HepG2 (cell line): ENCODE results near the gene CYB5B. TPM values are rescaled to one million over a fixed set of nuclear protein-coding genes. Genes with fewer than 3 reads are reported as not detected.

ENCODE experiments used
- ATF4 ChIP-seq, 2 experiments: fragments of 450-650 bp in 1 of 2; sonication (generic) in 1 of 2; formaldehyde crosslinking; IDR thresholded peaks; 2 replicates each; pipeline versions ENCODE4 v1.5.0 to v1.8.0; 2020 to 2022; ENCODE audit warnings: mild to moderate bottlenecking in 1 of 2, missing genetic modification reagents in 1 of 2
- HDAC2 ChIP-seq: sonication (generic); formaldehyde crosslinking; IDR thresholded peaks from 2 replicates; pipeline ENCODE4 v1.4.0; 2020; ENCODE audit warnings: missing genetic modification reagents
- HMGXB3 ChIP-seq: sonication (generic); formaldehyde crosslinking; IDR thresholded peaks from 2 replicates; pipeline ENCODE4 v1.4.0; 2020; ENCODE audit warnings: missing genetic modification reagents, borderline replicate concordance
- MTA3 ChIP-seq: sonication (generic); formaldehyde crosslinking; IDR thresholded peaks from 2 replicates; pipeline ENCODE4 v1.4.0; 2020; ENCODE audit warnings: missing genetic modification reagents
- NAIF1 ChIP-seq: sonication (generic); formaldehyde crosslinking; IDR thresholded peaks from 2 replicates; pipeline ENCODE4 v1.5.0; 2020; ENCODE audit warnings: mild to moderate bottlenecking, missing genetic modification reagents, borderline replicate concordance
- NCOA2 ChIP-seq: sonication (generic); formaldehyde crosslinking; IDR thresholded peaks from 2 replicates; pipeline ENCODE4 v1.8.0; 2022; ENCODE audit warnings: inconsistent platforms
- POGZ ChIP-seq: sonication (generic); formaldehyde crosslinking; IDR thresholded peaks from 2 replicates; pipeline ENCODE4 v1.4.0; 2020; ENCODE audit warnings: mild to moderate bottlenecking, missing genetic modification reagents
- SMAD3 ChIP-seq: sonication (generic); formaldehyde crosslinking; IDR thresholded peaks from 2 replicates; pipeline ENCODE4 v1.4.0; 2020; ENCODE audit warnings: missing genetic modification reagents
- TFDP1 ChIP-seq: IDR thresholded peaks from 2 replicates; pipeline ENCODE4 v1.6.1; 2016; ENCODE audit warnings: missing compliant biosample characterization, missing genetic modification reagents, borderline replicate concordance
- XRCC5 ChIP-seq: fragments of 200-400 bp; formaldehyde crosslinking; optimal IDR thresholded peaks from 2 replicates; pipeline ENCODE3; 2017; ENCODE audit warnings: mild to moderate bottlenecking, low read length
- YEATS2 ChIP-seq: sonication (generic); formaldehyde crosslinking; IDR thresholded peaks from 2 replicates; pipeline ENCODE4 v1.4.0; 2020; ENCODE audit warnings: missing genetic modification reagents, borderline replicate concordance
- ZNF124 ChIP-seq: sonication (generic); formaldehyde crosslinking; IDR thresholded peaks from 2 replicates; pipeline ENCODE4 v1.4.0; 2020; ENCODE audit warnings: missing genetic modification reagents
- ZNF646 ChIP-seq: sonication (generic); formaldehyde crosslinking; IDR thresholded peaks from 2 replicates; pipeline ENCODE4 v1.9.0; 2021; ENCODE audit warnings: mild to moderate bottlenecking, missing genetic modification reagents
- polyA plus RNA-seq, 8 experiments: library from polyadenylated mRNA; depleted of rRNA in 3 of 8; stranded (reverse) in 7 of 8; unstranded in 1 of 8; fragments of >200 nt; fragmentation: Illumina TruSeq in 4 of 8; extraction: Trizol in 4 of 8; gene quantifications; 2 replicates each; pipeline versions ENCODE4 v1.2.1 to v1.2.3, GENCODE V29; 2011 to 2016; ENCODE audit warnings: low read depth in 4 of 8, missing spikeins in 1 of 8, mixed read lengths in 1 of 8; ENCODE audit not compliant: insufficient read depth in 1 of 8
- total RNA-seq, 5 experiments: library from RNA; depleted of rRNA; stranded (reverse); fragments of >200 nt; fragmentation: Illumina TruSeq; extraction: Trizol; gene quantifications; 2 replicates each; pipeline ENCODE4 v1.2.3, GENCODE V29; 2016; ENCODE audit warnings: low read depth in 1 of 5

Gene CYB5B
- total and polyA plus RNA-seq, 2 of the 13 experiments (the other 11 are each of a cell fraction or from before 2014, with no cell fraction given) = 234 to 432 TPM

GRCh38 chr16:69397821-69398521 lies 26.4 kb upstream of the CYB5B start (continued):
- TF ChIP-seq HMGXB3 (CRISPR knock-in tag) (peak; percentile 56; the same call in 1 of the 2 replicates), YEATS2 (CRISPR knock-in tag) (0 out of 2 replicates have a peak, but pooled peaks have one; percentile 51), NAIF1 (CRISPR knock-in tag) (0 out of 2 replicates have a peak, but pooled peaks have one; percentile 27), XRCC5 (peak; percentile 78), ZNF124 (CRISPR knock-in tag) (peak; percentile 13; the same call in 1 of the 2 replicates), MTA3 (CRISPR knock-in tag) (no peak), TFDP1 (peak; percentile 52; the same call in 1 of the 2 replicates), POGZ (peak; percentile 42; the same call in 1 of the 2 replicates), ZNF646 (CRISPR knock-in tag) (peak; percentile 55; the same call in 1 of the 2 replicates), HDAC2 (CRISPR knock-in tag) (peak; percentile 47), NCOA2 (CRISPR knock-in tag) (peak; percentile 64; the same call in 1 of the 2 replicates), SMAD3 (CRISPR knock-in tag) (peak; percentile 83), ATF4 (CRISPR knock-in tag; IDR thresholded peaks at IDR 0.05) (0 out of 4 replicates have a peak, but pooled peaks of 1 of the 2 experiments have one; percentile 29)
